K562 (cell line): ENCODE results near the gene GOLGA2. TPM values are rescaled to one million over a fixed set of nuclear protein-coding genes. Genes with fewer than 3 reads are reported as not detected.

ENCODE experiments used
- ATAC-seq: fragments of 200-7000 bp; cut with Tn5 transposase; 3 replicates; pipeline ENCODE4 v1.9.1; 2020; ENCODE audit warnings: moderate library complexity
- BruUV-seq: library from RNA; stranded (reverse); fragments of 400-500 nt; replicated peaks from 2 replicates; lab custom pipeline; 2021; lab: Mats Ljungman, UMichigan
- CTCF ChIA-PET: fragments of 300-600 bp; formaldehyde crosslinking; extraction: SDS; loops from one replicate; lab custom pipeline; 2021; ENCODE audit warnings: low intra/inter-chr PET ratio; lab: Yijun Ruan, JAX
- POLR2A ChIA-PET: fragments of 300-600, 350-650 bp; sonication (Branson Sonifier 250); formaldehyde crosslinking; extraction: SDS; loops from one replicate; lab custom pipeline; 2021; ENCODE audit warnings: antibody characterized with exemption, inconsistent platforms; lab: Yijun Ruan, JAX
- DNase-seq, 4 experiments: peaks; one replicate each; pipeline versions ENCODE4 v3.0.0 to v3.0.0-alpha.2; 2011 to 2018; ENCODE audit warnings: low spot score in 3 of 4, mixed read lengths in 3 of 4; ENCODE audit errors: extremely low read depth in 1 of 4
- FAIRE-seq: peaks from 2 replicates; lab custom pipeline; 2011; peaks lifted over from hg19 to GRCh38; lab: Jason Lieb, UNC
- H2AFZ ChIP-seq: 2 replicates; pipeline ENCODE4 v1.6.0; 2011; ENCODE audit warnings: low read depth, low read length, control low read depth, inconsistent platforms
- H3K27ac ChIP-seq: fragments of 200-600 bp; 3 replicates; pipeline ENCODE4 v1.8.0; 2011; ENCODE audit warnings: low read depth, mild to moderate bottlenecking, control low read depth, inconsistent platforms, low read length, moderate library complexity, mixed read lengths; ENCODE audit errors: extremely low read depth
- H3K27me3 ChIP-seq, 2 experiments: fragments of 300-600 bp in 1 of 2; 2 replicates in 1 of 2; 3 replicates in 1 of 2; pipeline versions ENCODE4 v1.6.0 to v1.8.0; 2011; ENCODE audit warnings: inconsistent platforms in 2 of 2, low read length in 2 of 2, mild to moderate bottlenecking in 1 of 2, mixed read lengths in 1 of 2, moderate library complexity in 1 of 2; ENCODE audit not compliant: control insufficient read depth in 2 of 2, insufficient read depth in 2 of 2
- H3K36me3 ChIP-seq: fragments of 300-600 bp; 3 replicates; pipeline ENCODE4 v1.8.0; 2011; ENCODE audit warnings: mild to moderate bottlenecking, low read length, inconsistent platforms; ENCODE audit not compliant: control insufficient read depth, insufficient read depth
- H3K4me1 ChIP-seq, 2 experiments: fragments of 200-600 bp in 1 of 2; replicated peaks in 1 of 2; 2 replicates in 1 of 2; 3 replicates in 1 of 2; pipeline versions ENCODE4 v1.5.1 to v1.8.0; 2011; ENCODE audit warnings: inconsistent platforms in 2 of 2, low read length in 2 of 2, mild to moderate bottlenecking in 1 of 2, mixed read lengths in 1 of 2, moderate library complexity in 1 of 2; ENCODE audit not compliant: control insufficient read depth in 2 of 2, insufficient read depth in 2 of 2
- H3K4me2 ChIP-seq: 2 replicates; pipeline ENCODE4 v1.6.1; 2011; ENCODE audit warnings: low read length, control low read depth, inconsistent platforms, mixed read lengths; ENCODE audit not compliant: insufficient read depth
- H3K4me3 ChIP-seq: fragments of 200-600 bp; sonication (generic), shearing (Covaris generic); 2 replicates; pipeline ENCODE4 v1.5.1; 2016; ENCODE audit warnings: control low read depth, inconsistent platforms
- H3K79me2 ChIP-seq: fragments of 200-600 bp; 3 replicates; pipeline ENCODE4 v1.8.0; 2011; ENCODE audit warnings: low read length, inconsistent platforms; ENCODE audit not compliant: control insufficient read depth, insufficient read depth
- H3K9ac ChIP-seq, 2 experiments: 2 replicates each; pipeline versions ENCODE4 v1.6.0 to v1.6.1; 2011; ENCODE audit warnings: low read depth in 2 of 2, low read length in 2 of 2, control low read depth in 1 of 2, inconsistent platforms in 1 of 2, mild to moderate bottlenecking in 1 of 2, mixed read lengths in 1 of 2; ENCODE audit not compliant: insufficient read depth in 1 of 2
- H3K9me1 ChIP-seq: one replicate; pipeline ENCODE4 v1.6.0; 2011; ENCODE audit warnings: inconsistent platforms, mild to moderate bottlenecking, low read length, moderate library complexity; ENCODE audit not compliant: control insufficient read depth, insufficient read depth
- H3K9me3 ChIP-seq: replicated peaks from 2 replicates; pipeline ENCODE4 v1.5.1; 2011; ENCODE audit warnings: low read depth, low read length, inconsistent platforms; ENCODE audit not compliant: control insufficient read depth, insufficient read depth
- H4K20me1 ChIP-seq: replicated peaks from 2 replicates; pipeline ENCODE4 v1.6.1; 2011; ENCODE audit warnings: low read length, inconsistent platforms, mixed read lengths; ENCODE audit not compliant: control insufficient read depth, insufficient read depth
- CGGBP1 ChIP-seq: fragments of 250-450 bp; sonication (Bioruptor Pico); IDR thresholded peaks from 2 replicates; pipeline ENCODE4 v1.9.0; 2021; ENCODE audit warnings: mild to moderate bottlenecking
- KLF10 ChIP-seq: fragments of 250-450 bp; sonication (Bioruptor Pico); IDR thresholded peaks from 2 replicates; pipeline ENCODE4 v1.6.1; 2021; ENCODE audit warnings: matching md5 sums
- MAFK ChIP-seq: IDR thresholded peaks from 2 replicates; pipeline ENCODE4 v1.6.1; 2011; ENCODE audit warnings: low read length, improper control_type of control experiment
- POLR2H ChIP-seq: IDR thresholded peaks from 2 replicates; pipeline ENCODE4 v1.6.1; 2016; ENCODE audit warnings: missing genetic modification characterization, low read depth, mild to moderate bottlenecking, control low read depth, missing compliant biosample characterization, moderate library complexity
- POLR3G ChIP-seq: IDR thresholded peaks from 2 replicates; pipeline ENCODE4 v1.6.1; 2011; ENCODE audit not compliant: insufficient read length, insufficient replicate concordance; ENCODE audit errors: extremely low read depth
- RREB1 ChIP-seq: fragments of 250-450 bp; sonication (Bioruptor Pico); IDR thresholded peaks from 2 replicates; pipeline ENCODE4 v1.4.0; 2020
- TOE1 ChIP-seq, 2 experiments: fragments of 450-650 bp in 1 of 2; sonication (generic) in 1 of 2; formaldehyde crosslinking in 1 of 2; IDR thresholded peaks; 2 replicates each; pipeline versions ENCODE4 v1.7.1 to v1.8.0; 2016 to 2022; ENCODE audit warnings: borderline replicate concordance in 2 of 2, mild to moderate bottlenecking in 2 of 2, antibody characterized with exemption in 1 of 2, inconsistent platforms in 1 of 2, low read depth in 1 of 2, missing genetic modification reagents in 1 of 2, moderate library complexity in 1 of 2
- ZNF165 ChIP-seq: fragments of 250-450 bp; sonication (Bioruptor Pico); IDR thresholded peaks from 2 replicates; pipeline ENCODE4 v1.4.0; 2020; ENCODE audit warnings: borderline replicate concordance
- ZNF217 ChIP-seq: sonication (generic); formaldehyde crosslinking; IDR thresholded peaks from 2 replicates; pipeline ENCODE4 v1.8.0; 2022; ENCODE audit warnings: mild to moderate bottlenecking, missing genetic modification reagents
- ZNF830 ChIP-seq: fragments of 250-450 bp; sonication (Bioruptor Pico); IDR thresholded peaks from 2 replicates; pipeline ENCODE4 v1.5.0; 2021; ENCODE audit warnings: mild to moderate bottlenecking
- WGBS: fragments of 100-300 bp; shearing (Covaris generic); methylation state at CpG from one replicate; pipeline ENCODE4 v1.1.6; 2016; ENCODE audit warnings: low coverage, mixed read lengths; ENCODE audit not compliant: insufficient coverage; ENCODE audit errors: missing lambda C conversion rate; 5-methylcytosine and 5-hydroxymethylcytosine counted together
- in situ Hi-C: fragments of 300-500 bp; cut with MboI; formaldehyde crosslinking; loops from 4 replicates; pipeline ENCODE4 v1.15.0; 2018; ENCODE audit warnings: inconsistent platforms, mixed read lengths
- intact Hi-C: fragments of 100-400 bp; cut with micrococcal nuclease; formaldehyde crosslinking; loops from 2 replicates; pipeline ENCODE4 v1.14.2; 2022
- polyA plus RNA-seq, 8 experiments: library from polyadenylated mRNA; depleted of rRNA in 4 of 8; stranded (reverse) in 5 of 8; unstranded in 3 of 8; fragments of >200 nt; fragmentation: Nextera tagmentation in 2 of 8; fragmentation: Illumina TruSeq in 1 of 8; extraction: Ambion mirVana in 2 of 8; extraction: Trizol in 1 of 8; gene quantifications; 2 replicates each; pipeline versions ENCODE4 v1.2.1 to v1.2.3, GENCODE V29; 2011 to 2014; ENCODE audit warnings: inconsistent platforms in 1 of 8, missing spikeins in 1 of 8
- total RNA-seq, 7 experiments: library from RNA; depleted of rRNA in 6 of 7; stranded (reverse); fragments of >200 nt in 6 of 7; fragmentation: Illumina TruSeq in 2 of 7; extraction: Trizol in 2 of 7; gene quantifications; 2 replicates each; pipeline versions ENCODE4 v1.2.1 to v1.2.3, GENCODE V29; 2011 to 2021; ENCODE audit warnings: low replicate concordance in 1 of 7

The GOLGA2 gene
- total and polyA plus RNA-seq, 9 of the 15 experiments (the other 6 are each of a cell fraction or from before 2014, with no cell fraction given): 15.7 to 138 (median 76.0) TPM

- 0 out of 2 replicates have a peak, but pooled peaks have one; percentile 17 for TF ChIP-seq MAFK
- TF ChIP-seq KLF10: 0 out of 2 replicates have a peak, but pooled peaks have one; percentile 17
- TF ChIP-seq ZNF830: 0 out of 2 replicates have a peak, but pooled peaks have one; percentile 86
Measured at GRCh38 chr9:128297221-128297773, 21.5 kb upstream of the GOLGA2 start (continued).

GRCh38 chr9:128296340-128297220, 20.8 kb upstream of the GOLGA2 start:
- ATAC-seq: peak; percentile 73
- Histone ChIP-seq H3K4me2 (peak overlapping the region; percentile 47), H3K36me3 (no peaks in the 10 kb centered on the region), H3K9me3 (no peaks in the 10 kb centered on the region), H3K4me3 (no peak overlapping the region), H3K79me2 (no peaks in the 10 kb centered on the region), H2AFZ (peak overlapping the region; percentile 13), H3K9me1 (peaks cover 8% of the 10 kb centered on the region), H3K27me3 (no peaks in the 10 kb centered on the region), H4K20me1 (0 out of 2 replicates have a peak, but pooled peaks cover 4% of the 10 kb centered on the region), H3K4me1 (peaks cover 38 to 42% of the 10 kb centered on the region in 2 experiments), H3K27ac (peak overlapping the region; percentile 49), H3K9ac (peak overlapping the region; percentile 17 to 73; a peak in 3 of 4 replicates)
- DNase-seq: peak; percentile 85 to 97 (median 90)
- ChIA-PET CTCF (interaction anchor here (1.5 to 2.3 kb wide), 2 partner anchors 46 to 115 kb away, joined by 6 to 15 read pairs; no protein-coding TSS in a partner anchor), POLR2A (interaction anchor here (0.7 to 4.1 kb wide), 15 partner anchors 8 to 98 kb away, joined by 3 to 33 read pairs (median 3); partner anchors contain the start of genes GOLGA2 and SWI5)
- no TSS peak for BruUV-seq
- in situ Hi-C loops: loop anchor here (25.0 kb wide), 1 partner anchor 1491 kb away; no protein-coding TSS in a partner anchor
- peak; percentile 95 for FAIRE-seq
- WGBS: 5% methylated on average over 16 of the region's 16 CpGs
- intact Hi-C loops: loop anchor here (1.0 to 5.0 kb wide), 4 partner anchors 1391 to 1589 kb away; no protein-coding TSS in a partner anchor
- TF ChIP-seq POLR3G: no peak
- 0 out of 2 replicates have a peak, but pooled peaks have one; percentile 60 for TF ChIP-seq RREB1
- no peak for TF ChIP-seq POLR2H
- TF ChIP-seq CGGBP1 (CRISPR knock-in tag): peak; percentile 2; the same call in 1 of the 2 replicates
- peak; percentile 62; the same call in 1 of the 2 replicates for TF ChIP-seq ZNF165 (CRISPR knock-in tag)
- TF ChIP-seq TOE1 (IDR thresholded peaks at IDR 0.05; ENCODE audit: borderline replicate concordance): no peak
- no peak for TF ChIP-seq TOE1 (CRISPR knock-in tag; IDR thresholded peaks at IDR 0.05; ENCODE audit: borderline replicate concordance, low read depth)
- no peak for TF ChIP-seq ZNF217 (CRISPR knock-in tag)
